ENCODE data around the gene MDC1. TPM values are rescaled to one million over a fixed set of nuclear protein-coding genes. Genes with fewer than 3 reads are reported as not detected.

The MDC1 gene
- total RNA-seq, 1 experiment from 2014 or later = 77.6 TPM

- Histone ChIP-seq H3K18ac (ENCODE audit: insufficient read length, low read depth, low read length) (no peak overlapping the region), H2BK120ac (ENCODE audit: low read depth, low read length, poor library complexity, severe bottlenecking) (no peak overlapping the region), H2AFZ (ENCODE audit: low read length) (no peak overlapping the region), H3K4ac (ENCODE audit: low read depth, low read length) (no peak overlapping the region), H3K9me3 (ENCODE audit: control insufficient read depth, low read depth, low read length) (no peaks in the 10 kb centered on the region), H3K14ac (ENCODE audit: insufficient read depth, low read length) (no peak overlapping the region), H2BK5ac (ENCODE audit: insufficient read length, low read length) (no peak overlapping the region), H3K4me1 (ENCODE audit: insufficient read depth, low read length) (peaks cover 16% of the 10 kb centered on the region; the same call in 1 of the 2 replicates), H4K5ac (ENCODE audit: insufficient read length, low read depth, low read length) (no peak overlapping the region), H3K79me2 (ENCODE audit: insufficient read depth, low read length) (peaks cover 2% of the 10 kb centered on the region; the same call in 1 of the 2 replicates), H2BK20ac (ENCODE audit: low read depth, low read length, poor library complexity, severe bottlenecking) (no peak overlapping the region), H3K9ac (ENCODE audit: extremely low read depth, insufficient read length, low read length) (peak overlapping the region; percentile 35), H2AK5ac (ENCODE audit: insufficient read length, low read length) (no peak overlapping the region), H4K91ac (ENCODE audit: insufficient read length, low read depth, low read length) (no peak overlapping the region), H3K56ac (ENCODE audit: insufficient read length, low read depth, low read length) (no peak overlapping the region), H3K27ac (ENCODE audit: insufficient read length, low read depth, low read length) (no peak overlapping the region), H2BK15ac (ENCODE audit: low read depth, low read length) (no peak overlapping the region), H3T11ph (ENCODE audit: low read length) (no peak overlapping the region), H3K23ac (ENCODE audit: insufficient read length, low read depth, low read length) (no peak overlapping the region), H3K23me2 (ENCODE audit: insufficient read length, low read depth, low read length, poor library complexity, severe bottlenecking) (peaks cover 33% of the 10 kb centered on the region), H4K8ac (replicated peaks; ENCODE audit: insufficient read length, low read depth, low read length) (no peak overlapping the region), H3K27me3 (ENCODE audit: insufficient read depth, low read length) (no peaks in the 10 kb centered on the region), H2BK12ac (ENCODE audit: insufficient read length, low read depth, low read length) (no peak overlapping the region), H3K4me2 (ENCODE audit: insufficient read depth, insufficient read length, low read length) (peak overlapping the region; percentile 74), H4K20me1 (ENCODE audit: control insufficient read depth, insufficient read depth, insufficient read length) (no peaks in the 10 kb centered on the region), H3K79me1 (ENCODE audit: insufficient read depth, low read depth, low read length, poor library complexity, severe bottlenecking) (no peaks in the 10 kb centered on the region)
- WGBS (ENCODE audit: extremely low coverage, insufficient read length, low lambda C conversion rate) = no CpG with 5 or more reads among the region's 52 CpGs
- Mint-ChIP-seq H3K4me1 (peaks cover 70 to 74% of the 10 kb centered on the region in 2 experiments), H3K9me3 (no peaks in the 10 kb centered on the region; a peak in 1 of 5 replicates), H3K36me3 (ENCODE audit: insufficient read depth in 1 of 3, low read depth in 3 of 3) (peaks cover 4 to 22% (median 15%) of the 10 kb centered on the region in 3 experiments; a peak in 5 of 7 replicates), H3K27ac (peak overlapping the region; percentile 75 to 90 (median 80); a peak in 4 of 7 replicates), H3K27me3 (ENCODE audit: low read depth) (peaks cover 3% of the 10 kb centered on the region; the same call in 1 of the 2 replicates), H3K4me3 (peak overlapping the region; percentile 86 to 88)
- peak; percentile 89 for DNase-seq
- TF ChIP-seq CTCF (conservative IDR thresholded peaks at IDR 0.05) = no peak
Observed at GRCh38 chr6:30686908-30687658, 30.0 kb downstream of the MDC1 start.

All from H9 (cell line).